ENCODE results near the gene PPP1R3E. TPM values are rescaled to one million over a fixed set of nuclear protein-coding genes. Genes with fewer than 3 reads are reported as not detected.

PPP1R3E gene
- total and polyA plus RNA-seq, 2 of the 13 experiments (the other 11 are each of a cell fraction or from before 2014, with no cell fraction given): 16.5 to 26.5 TPM

- TF ChIP-seq ZNF646 (CRISPR knock-in tag; IDR thresholded peaks at IDR 0.05) (peak; percentile 77; the same call in 1 of the 2 replicates), PRDM10 (CRISPR knock-in tag; IDR thresholded peaks at IDR 0.05; ENCODE audit: low read depth) (peak; percentile 25; the same call in 1 of the 2 replicates), ZNF256 (CRISPR knock-in tag; conservative IDR thresholded peaks at IDR 0.05) (peak; percentile 36; the same call in 1 of the 2 replicates), ATRX (CRISPR knock-in tag; IDR thresholded peaks at IDR 0.05; ENCODE audit: borderline replicate concordance) (no peak; the same call in 1 of the 2 replicates), SIX4 (CRISPR knock-in tag; IDR thresholded peaks at IDR 0.05) (no peak), ZNF784 (CRISPR knock-in tag; IDR thresholded peaks at IDR 0.05; ENCODE audit: borderline replicate concordance) (no peak; the same call in 1 of the 2 replicates), SMAD1 (CRISPR knock-in tag; IDR thresholded peaks at IDR 0.05; ENCODE audit: borderline replicate concordance, low read depth) (peak; percentile 79; the same call in 1 of the 2 replicates), KDM2A (CRISPR knock-in tag; IDR thresholded peaks at IDR 0.05; ENCODE audit: borderline replicate concordance, low read depth) (peak; percentile 98), ZNF296 (CRISPR knock-in tag; conservative IDR thresholded peaks at IDR 0.05) (no peak), ZNF7 (CRISPR knock-in tag; IDR thresholded peaks at IDR 0.05) (no peak), AFF4 (CRISPR knock-in tag; IDR thresholded peaks at IDR 0.05) (0 out of 2 replicates have a peak, but pooled peaks have one; percentile 27), PHF21A (CRISPR knock-in tag; IDR thresholded peaks at IDR 0.05) (no peak)
Measured at GRCh38 chr14:23321572-23322547, 19.2 kb upstream of the PPP1R3E start (continued).
